Neural progenitor cell (in vitro differentiated cells): ENCODE results near the gene HABP4. TPM values are rescaled to one million over a fixed set of nuclear protein-coding genes. Genes with fewer than 3 reads are reported as not detected.

Experiments used
- DNase-seq: peaks from one replicate; pipeline ENCODE4 v3.0.0-alpha.2; 2016; ENCODE audit warnings: low spot score
- H2AFZ ChIP-seq: fragments of 200-600 bp; sonication (generic); replicated peaks from 2 replicates; pipeline ENCODE4 v1.6.1; 2016; ENCODE audit warnings: antibody characterized with exemption
- H3F3A ChIP-seq: fragments of 200-600 bp; sonication (generic); 2 replicates; pipeline ENCODE4 v1.6.1; 2016; ENCODE audit warnings: antibody characterized with exemption, low read depth
- H3K27ac ChIP-seq: fragments of 200-600 bp; sonication (generic); 2 replicates; pipeline ENCODE4 v1.5.1; 2016; ENCODE audit warnings: mild to moderate bottlenecking
- H3K27me3 ChIP-seq: fragments of 200-600 bp; sonication (generic); 2 replicates; pipeline ENCODE4 v1.6.1; 2016; ENCODE audit warnings: mild to moderate bottlenecking, moderate library complexity
- H3K36me3 ChIP-seq: fragments of 200-600 bp; sonication (generic); 2 replicates; pipeline ENCODE4 v1.5.1; 2016
- H3K4me1 ChIP-seq: fragments of 200-600 bp; sonication (generic); 2 replicates; pipeline ENCODE4 v1.6.1; 2016; ENCODE audit warnings: mixed run types
- H3K4me2 ChIP-seq: fragments of 200-600 bp; sonication (generic); 2 replicates; pipeline ENCODE4 v1.6.1; 2016
- H3K4me3 ChIP-seq: fragments of 200-600 bp; sonication (generic); 2 replicates; pipeline ENCODE4 v1.5.1; 2016
- H3K79me2 ChIP-seq: fragments of 200-600 bp; sonication (generic); 2 replicates; pipeline ENCODE4 v1.6.1; 2016; ENCODE audit warnings: low read depth
- H3K9ac ChIP-seq: fragments of 200-600 bp; sonication (generic); 2 replicates; pipeline ENCODE4 v1.6.1; 2016
- H3K9me3 ChIP-seq: fragments of 200-600 bp; sonication (generic); 2 replicates; pipeline ENCODE4 v1.5.1; 2016; ENCODE audit warnings: low read depth
- H4K20me1 ChIP-seq: fragments of 200-600 bp; sonication (generic); 2 replicates; pipeline ENCODE4 v1.6.1; 2016; ENCODE audit warnings: low read depth
- H3K27ac Mint-ChIP-seq: 3 replicates; pipeline ENCODE4 v1.8.0; 2021; ENCODE audit warnings: mixed read lengths
- H3K27me3 Mint-ChIP-seq: 2 replicates; pipeline ENCODE4 v1.8.0; 2022; ENCODE audit warnings: low read depth, mild to moderate bottlenecking, inconsistent platforms, moderate library complexity, mixed read lengths; ENCODE audit not compliant: insufficient read depth
- H3K36me3 Mint-ChIP-seq: 3 replicates; pipeline ENCODE4 v1.8.0; 2021; ENCODE audit warnings: mixed read lengths
- H3K4me1 Mint-ChIP-seq: 3 replicates; pipeline ENCODE4 v1.8.0; 2021; ENCODE audit warnings: mixed read lengths
- H3K4me3 Mint-ChIP-seq: 3 replicates; pipeline ENCODE4 v1.8.0; 2021; ENCODE audit warnings: mild to moderate bottlenecking, moderate library complexity, mixed read lengths
- H3K9me3 Mint-ChIP-seq: 3 replicates; pipeline ENCODE4 v1.8.0; 2020; ENCODE audit warnings: mixed read lengths
- CTCF ChIP-seq: fragments of 200-600 bp; sonication (generic); IDR thresholded peaks from 2 replicates; pipeline ENCODE4 v1.5.1; 2017; ENCODE audit warnings: antibody characterized with exemption, mild to moderate bottlenecking
- EZH2 ChIP-seq: fragments of 200-600 bp; sonication (generic); IDR thresholded peaks from 2 replicates; pipeline ENCODE4 v1.6.1; 2017; ENCODE audit warnings: antibody characterized with exemption, mild to moderate bottlenecking, moderate library complexity
- EZH2phosphoT487 ChIP-seq: fragments of 200-600 bp; sonication (generic); IDR thresholded peaks from 2 replicates; pipeline ENCODE4 v1.6.1; 2017; ENCODE audit warnings: antibody characterized with exemption
- total RNA-seq: library from RNA; depleted of rRNA; stranded (reverse); fragments of >200 nt; gene quantifications from 2 replicates; pipeline ENCODE4 v1.2.3, GENCODE V29; 2015; ENCODE audit warnings: low replicate concordance

The HABP4 gene
- total RNA-seq, 1 donor from 2014 or later, result 12.3 TPM

GRCh38 chr9:96483197-96483596 is 33.2 kb downstream of the HABP4 start:
- H3K9me3 ChIP-seq, result no peaks in the 10 kb centered on the region
- H3K27me3 ChIP-seq, result no peaks in the 10 kb centered on the region
- H3F3A ChIP-seq, result no peaks in the 10 kb centered on the region
- H3K36me3 ChIP-seq, result no peaks in the 10 kb centered on the region
- Mint-ChIP-seq H3K27ac (no peak overlapping the region), H3K36me3 (peaks cover 33% of the 10 kb centered on the region), H3K27me3 (peaks cover 2% of the 10 kb centered on the region), H3K4me1 (peaks cover 2% of the 10 kb centered on the region), H3K9me3 (no peaks in the 10 kb centered on the region), H3K4me3 (no peak overlapping the region)
- H2AFZ ChIP-seq, result no peak overlapping the region
- no peak overlapping the region for H3K27ac ChIP-seq
- H3K4me1 ChIP-seq, result no peaks in the 10 kb centered on the region
- no peak for DNase-seq
- H3K4me3 ChIP-seq, result no peak overlapping the region
- no peaks in the 10 kb centered on the region for H3K79me2 ChIP-seq
- H3K9ac ChIP-seq, result no peak overlapping the region
- TF ChIP-seq CTCF (no peak), EZH2 (no peak), EZH2phosphoT487 (no peak)
- no peaks in the 10 kb centered on the region for H4K20me1 ChIP-seq
- H3K4me2 ChIP-seq, result no peak overlapping the region

DNA sequence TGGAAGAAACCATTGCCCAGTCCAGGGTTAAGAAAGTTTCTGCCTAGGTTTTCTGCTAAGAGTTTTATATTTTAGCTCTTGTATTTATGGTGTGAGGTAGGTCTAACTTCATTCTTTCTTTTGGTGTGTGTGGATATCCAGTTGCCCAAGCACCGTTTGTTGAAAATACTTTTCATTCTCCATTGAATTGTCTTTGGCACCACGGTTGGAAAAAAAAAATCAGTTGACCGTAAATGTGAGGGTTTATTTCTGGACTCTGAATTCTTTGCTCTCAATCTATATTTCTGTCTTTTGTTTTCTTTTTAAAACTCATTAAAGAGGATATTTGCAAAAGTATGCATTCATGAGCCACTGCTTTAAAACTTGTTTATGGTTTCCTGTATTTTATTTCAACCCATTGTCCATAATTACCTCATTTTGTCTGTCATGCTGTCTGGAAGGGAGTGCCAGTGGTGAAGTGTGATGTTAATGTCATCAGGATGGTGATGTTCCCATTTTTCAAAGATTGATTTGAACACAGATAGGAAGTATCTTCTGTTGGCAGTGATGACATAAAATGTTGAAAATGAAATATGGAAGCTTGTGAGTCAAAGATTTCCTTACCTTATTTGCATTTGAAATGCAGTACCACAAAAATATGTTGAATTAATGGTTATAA is 33.9 kb downstream of the HABP4 start:
- Mint-ChIP-seq H3K9me3 (no peaks in the 10 kb centered on the region), H3K27me3 (peaks cover 2% of the 10 kb centered on the region), H3K4me3 (no peak overlapping the region), H3K36me3 (peaks cover 33% of the 10 kb centered on the region), H3K4me1 (peaks cover 2% of the 10 kb centered on the region), H3K27ac (no peak overlapping the region)
- H3K4me2 ChIP-seq, result no peak overlapping the region
- H3K4me1 ChIP-seq, result no peaks in the 10 kb centered on the region
- H4K20me1 ChIP-seq, result no peaks in the 10 kb centered on the region
- H2AFZ ChIP-seq, result no peak overlapping the region
- no peaks in the 10 kb centered on the region for H3K36me3 ChIP-seq
- no peak overlapping the region for H3K27ac ChIP-seq
- H3K9ac ChIP-seq, result no peak overlapping the region
- no peaks in the 10 kb centered on the region for H3K9me3 ChIP-seq
- TF ChIP-seq EZH2 (no peak), EZH2phosphoT487 (no peak), CTCF (no peak)
- H3F3A ChIP-seq, result no peaks in the 10 kb centered on the region
- H3K4me3 ChIP-seq, result no peak overlapping the region
- H3K27me3 ChIP-seq, result no peaks in the 10 kb centered on the region
- DNase-seq, result no peak
- H3K79me2 ChIP-seq, result no peaks in the 10 kb centered on the region

- Histone ChIP-seq H3F3A (no peaks in the 10 kb centered on the region), H3K27ac (no peak overlapping the region), H3K9ac (no peak overlapping the region), H3K4me3 (no peak overlapping the region), H3K36me3 (no peaks in the 10 kb centered on the region), H3K79me2 (no peaks in the 10 kb centered on the region), H3K27me3 (no peaks in the 10 kb centered on the region), H4K20me1 (no peaks in the 10 kb centered on the region), H2AFZ (no peak overlapping the region), H3K4me2 (no peak overlapping the region), H3K4me1 (no peaks in the 10 kb centered on the region), H3K9me3 (no peaks in the 10 kb centered on the region)
- Mint-ChIP-seq H3K9me3 (no peaks in the 10 kb centered on the region), H3K27ac (no peak overlapping the region), H3K27me3 (peaks cover 2% of the 10 kb centered on the region), H3K4me3 (no peak overlapping the region), H3K4me1 (peaks cover 2% of the 10 kb centered on the region), H3K36me3 (peaks cover 35% of the 10 kb centered on the region)
- no peak for TF ChIP-seq CTCF
- TF ChIP-seq EZH2phosphoT487, result no peak
- no peak for TF ChIP-seq EZH2
- DNase-seq, result no peak
Measured at GRCh38 chr9:96484521-96484931, 34.6 kb downstream of the HABP4 start.
